K562 (cell line): ENCODE measurements around the gene SPCS3. TPM values are rescaled to one million over a fixed set of nuclear protein-coding genes. Genes with fewer than 3 reads are reported as not detected.

Source experiments
- ATAC-seq: fragments of 200-7000 bp; cut with Tn5 transposase; 3 replicates; pipeline ENCODE4 v1.9.1; 2020; ENCODE audit warnings: moderate library complexity
- BruUV-seq: library from RNA; stranded (reverse); fragments of 400-500 nt; replicated peaks from 2 replicates; lab custom pipeline; 2021; lab: Mats Ljungman, UMichigan
- CTCF ChIA-PET: fragments of 300-600 bp; formaldehyde crosslinking; extraction: SDS; loops from one replicate; lab custom pipeline; 2021; ENCODE audit warnings: low intra/inter-chr PET ratio; lab: Yijun Ruan, JAX
- POLR2A ChIA-PET: fragments of 300-600, 350-650 bp; sonication (Branson Sonifier 250); formaldehyde crosslinking; extraction: SDS; loops from one replicate; lab custom pipeline; 2021; ENCODE audit warnings: antibody characterized with exemption, inconsistent platforms; lab: Yijun Ruan, JAX
- DNase-seq, 4 experiments: peaks; one replicate each; pipeline versions ENCODE4 v3.0.0 to v3.0.0-alpha.2; 2011 to 2018; ENCODE audit warnings: low spot score in 3 of 4, mixed read lengths in 3 of 4; ENCODE audit errors: extremely low read depth in 1 of 4
- FAIRE-seq: peaks from 2 replicates; lab custom pipeline; 2011; peaks lifted over from hg19 to GRCh38; lab: Jason Lieb, UNC
- H2AFZ ChIP-seq: 2 replicates; pipeline ENCODE4 v1.6.0; 2011; ENCODE audit warnings: low read depth, low read length, control low read depth, inconsistent platforms
- H3K27ac ChIP-seq: fragments of 200-600 bp; 3 replicates; pipeline ENCODE4 v1.8.0; 2011; ENCODE audit warnings: low read depth, mild to moderate bottlenecking, control low read depth, inconsistent platforms, low read length, moderate library complexity, mixed read lengths; ENCODE audit errors: extremely low read depth
- H3K27me3 ChIP-seq, 2 experiments: fragments of 300-600 bp in 1 of 2; 2 replicates in 1 of 2; 3 replicates in 1 of 2; pipeline versions ENCODE4 v1.6.0 to v1.8.0; 2011; ENCODE audit warnings: inconsistent platforms in 2 of 2, low read length in 2 of 2, mild to moderate bottlenecking in 1 of 2, mixed read lengths in 1 of 2, moderate library complexity in 1 of 2; ENCODE audit not compliant: control insufficient read depth in 2 of 2, insufficient read depth in 2 of 2
- H3K36me3 ChIP-seq: fragments of 300-600 bp; 3 replicates; pipeline ENCODE4 v1.8.0; 2011; ENCODE audit warnings: mild to moderate bottlenecking, low read length, inconsistent platforms; ENCODE audit not compliant: control insufficient read depth, insufficient read depth
- H3K4me1 ChIP-seq, 2 experiments: fragments of 200-600 bp in 1 of 2; replicated peaks in 1 of 2; 2 replicates in 1 of 2; 3 replicates in 1 of 2; pipeline versions ENCODE4 v1.5.1 to v1.8.0; 2011; ENCODE audit warnings: inconsistent platforms in 2 of 2, low read length in 2 of 2, mild to moderate bottlenecking in 1 of 2, mixed read lengths in 1 of 2, moderate library complexity in 1 of 2; ENCODE audit not compliant: control insufficient read depth in 2 of 2, insufficient read depth in 2 of 2
- H3K4me2 ChIP-seq: 2 replicates; pipeline ENCODE4 v1.6.1; 2011; ENCODE audit warnings: low read length, control low read depth, inconsistent platforms, mixed read lengths; ENCODE audit not compliant: insufficient read depth
- H3K4me3 ChIP-seq: fragments of 200-600 bp; sonication (generic), shearing (Covaris generic); 2 replicates; pipeline ENCODE4 v1.5.1; 2016; ENCODE audit warnings: control low read depth, inconsistent platforms
- H3K79me2 ChIP-seq: fragments of 200-600 bp; 3 replicates; pipeline ENCODE4 v1.8.0; 2011; ENCODE audit warnings: low read length, inconsistent platforms; ENCODE audit not compliant: control insufficient read depth, insufficient read depth
- H3K9ac ChIP-seq, 2 experiments: 2 replicates each; pipeline versions ENCODE4 v1.6.0 to v1.6.1; 2011; ENCODE audit warnings: low read depth in 2 of 2, low read length in 2 of 2, control low read depth in 1 of 2, inconsistent platforms in 1 of 2, mild to moderate bottlenecking in 1 of 2, mixed read lengths in 1 of 2; ENCODE audit not compliant: insufficient read depth in 1 of 2
- H3K9me1 ChIP-seq: one replicate; pipeline ENCODE4 v1.6.0; 2011; ENCODE audit warnings: inconsistent platforms, mild to moderate bottlenecking, low read length, moderate library complexity; ENCODE audit not compliant: control insufficient read depth, insufficient read depth
- H3K9me3 ChIP-seq: replicated peaks from 2 replicates; pipeline ENCODE4 v1.5.1; 2011; ENCODE audit warnings: low read depth, low read length, inconsistent platforms; ENCODE audit not compliant: control insufficient read depth, insufficient read depth
- H4K20me1 ChIP-seq: replicated peaks from 2 replicates; pipeline ENCODE4 v1.6.1; 2011; ENCODE audit warnings: low read length, inconsistent platforms, mixed read lengths; ENCODE audit not compliant: control insufficient read depth, insufficient read depth
- ARID1B ChIP-seq: fragments of 450-650 bp; IDR thresholded peaks from 2 replicates; pipeline ENCODE4 v1.6.1; 2016; ENCODE audit warnings: antibody characterized with exemption, mild to moderate bottlenecking, inconsistent platforms
- FOXJ3 ChIP-seq: sonication (generic); formaldehyde crosslinking; IDR thresholded peaks from 2 replicates; pipeline ENCODE4 v1.4.0; 2020; ENCODE audit warnings: mild to moderate bottlenecking, missing genetic modification reagents
- KDM1A ChIP-seq, 2 experiments: fragments of 450-650 bp; IDR thresholded peaks; 2 replicates each; pipeline ENCODE4 v1.6.1; 2016; ENCODE audit warnings: mild to moderate bottlenecking in 2 of 2
- NBN ChIP-seq: fragments of 450-650 bp; IDR thresholded peaks from 2 replicates; pipeline ENCODE4 v1.6.1; 2016; ENCODE audit warnings: low read depth, mild to moderate bottlenecking
- TFE3 ChIP-seq: fragments of 450-650 bp; formaldehyde crosslinking; IDR thresholded peaks from 2 replicates; pipeline ENCODE4 v1.4.0; 2020; ENCODE audit warnings: mild to moderate bottlenecking, mixed read lengths
- ZC3H4 ChIP-seq: sonication (generic); formaldehyde crosslinking; IDR thresholded peaks from 2 replicates; pipeline ENCODE4 v1.9.0; 2021; ENCODE audit warnings: missing genetic modification reagents, borderline replicate concordance
- ZNF740 ChIP-seq, 3 experiments: fragments of 200-800 bp in 1 of 3; sonication (Bioruptor generic) in 1 of 3; sonication (generic) in 1 of 3; formaldehyde crosslinking in 1 of 3; IDR thresholded peaks; 2 replicates each; pipeline versions ENCODE4 v1.6.1 to v1.8.0; 2016 to 2022; ENCODE audit warnings: mild to moderate bottlenecking in 2 of 3, missing compliant biosample characterization in 2 of 3, missing genetic modification characterization in 2 of 3, missing genetic modification reagents in 1 of 3
- WGBS: fragments of 100-300 bp; shearing (Covaris generic); methylation state at CpG from one replicate; pipeline ENCODE4 v1.1.6; 2016; ENCODE audit warnings: low coverage, mixed read lengths; ENCODE audit not compliant: insufficient coverage; ENCODE audit errors: missing lambda C conversion rate; 5-methylcytosine and 5-hydroxymethylcytosine counted together
- in situ Hi-C: fragments of 300-500 bp; cut with MboI; formaldehyde crosslinking; loops from 4 replicates; pipeline ENCODE4 v1.15.0; 2018; ENCODE audit warnings: inconsistent platforms, mixed read lengths
- intact Hi-C: fragments of 100-400 bp; cut with micrococcal nuclease; formaldehyde crosslinking; loops from 2 replicates; pipeline ENCODE4 v1.14.2; 2022
- polyA plus RNA-seq, 8 experiments: library from polyadenylated mRNA; depleted of rRNA in 4 of 8; stranded (reverse) in 5 of 8; unstranded in 3 of 8; fragments of >200 nt; fragmentation: Nextera tagmentation in 2 of 8; fragmentation: Illumina TruSeq in 1 of 8; extraction: Ambion mirVana in 2 of 8; extraction: Trizol in 1 of 8; gene quantifications; 2 replicates each; pipeline versions ENCODE4 v1.2.1 to v1.2.3, GENCODE V29; 2011 to 2014; ENCODE audit warnings: inconsistent platforms in 1 of 8, missing spikeins in 1 of 8
- total RNA-seq, 7 experiments: library from RNA; depleted of rRNA in 6 of 7; stranded (reverse); fragments of >200 nt in 6 of 7; fragmentation: Illumina TruSeq in 2 of 7; extraction: Trizol in 2 of 7; gene quantifications; 2 replicates each; pipeline versions ENCODE4 v1.2.1 to v1.2.3, GENCODE V29; 2011 to 2021; ENCODE audit warnings: low replicate concordance in 1 of 7

Gene SPCS3
- total and polyA plus RNA-seq, 9 of the 15 experiments (the other 6 are each of a cell fraction or from before 2014, with no cell fraction given): 64.6 to 196 (median 85.4) TPM

- DNase-seq (no peak), FAIRE-seq (no peak), ATAC-seq (no peak)
- Histone ChIP-seq H3K9me1 (no peaks in the 10 kb centered on the region), H3K27me3 (no peaks in the 10 kb centered on the region), H3K4me1 (no peaks in the 10 kb centered on the region), H2AFZ (no peak overlapping the region), H3K9ac (no peak overlapping the region), H3K4me3 (no peak overlapping the region), H3K9me3 (no peaks in the 10 kb centered on the region), H3K4me2 (no peak overlapping the region), H3K79me2 (no peaks in the 10 kb centered on the region), H4K20me1 (no peaks in the 10 kb centered on the region), H3K36me3 (no peaks in the 10 kb centered on the region), H3K27ac (no peak overlapping the region)
- WGBS: 38% methylated on average over 3 of the region's 3 CpGs
- BruUV-seq: no TSS peak
- intact Hi-C loops: no loop called here
- in situ Hi-C loops: no loop called here
- TF ChIP-seq FOXJ3 (CRISPR knock-in tag) (no peak), NBN (no peak), KDM1A (IDR thresholded peaks at IDR 0.05) (peak; percentile 35 to 60; a peak in 3 of 4 replicates), ZNF740 (CRISPR knock-in tag; IDR thresholded peaks at IDR 0.05) (no peak), ZNF740 (tag; IDR thresholded peaks at IDR 0.05) (no peak), ARID1B (no peak), ZC3H4 (no peak), TFE3 (CRISPR knock-in tag) (no peak)
- ChIA-PET CTCF (no interaction called here), POLR2A (no interaction called here)
Measured at GRCh38 chr4:176271749-176272148, 48.0 kb upstream of the SPCS3 start.
